Keratinocyte (primary cell): ENCODE data around the gene ERCC3. TPM values are rescaled to one million over a fixed set of nuclear protein-coding genes. Genes with fewer than 3 reads are reported as not detected.

ENCODE experiments used
- DNase-seq: peaks from one replicate; pipeline ENCODE4 v3.0.0-alpha.2; 2011; ENCODE audit warnings: low read depth, missing footprints, low spot score
- FAIRE-seq: peaks from 2 replicates; lab custom pipeline; 2011; peaks lifted over from hg19 to GRCh38; lab: Jason Lieb, UNC
- H2AFZ ChIP-seq: 2 replicates; pipeline ENCODE4 v1.6.0; 2012; ENCODE audit warnings: low read length, control low read depth, inconsistent platforms; ENCODE audit not compliant: control insufficient read depth
- H3K27ac ChIP-seq: 2 replicates; pipeline ENCODE4 v1.5.1; 2011; ENCODE audit warnings: low read length; ENCODE audit not compliant: control insufficient read depth, insufficient read depth
- H3K27me3 ChIP-seq: 3 replicates; pipeline ENCODE4 v1.6.0; 2011; ENCODE audit warnings: low read length; ENCODE audit not compliant: control insufficient read depth, insufficient read depth; ENCODE audit errors: extremely low read depth
- H3K36me3 ChIP-seq, 2 experiments: 2 replicates in 1 of 2; 3 replicates in 1 of 2; pipeline ENCODE4 v1.5.1; 2011; ENCODE audit warnings: low read length in 2 of 2, mild to moderate bottlenecking in 1 of 2; ENCODE audit not compliant: control insufficient read depth in 2 of 2, insufficient read depth in 2 of 2; ENCODE audit errors: extremely low read depth in 1 of 2
- H3K4me1 ChIP-seq: 3 replicates; pipeline ENCODE4 v1.5.1; 2011; ENCODE audit warnings: low read length; ENCODE audit not compliant: control insufficient read depth, insufficient read depth; ENCODE audit errors: extremely low read depth
- H3K4me2 ChIP-seq: 3 replicates; pipeline ENCODE4 v1.6.0; 2011; ENCODE audit warnings: low read depth, low read length; ENCODE audit not compliant: control insufficient read depth, insufficient read depth; ENCODE audit errors: extremely low read depth
- H3K4me3 ChIP-seq, 3 experiments: fragments of 200-600 bp in 1 of 3; sonication (generic) in 1 of 3; 2 replicates in 2 of 3; 3 replicates in 1 of 3; pipeline ENCODE4 v1.5.1; 2011 to 2016; ENCODE audit warnings: low read length in 3 of 3, mild to moderate bottlenecking in 3 of 3, control low read depth in 2 of 3, inconsistent platforms in 1 of 3, low read depth in 1 of 3, mixed read lengths in 1 of 3, mixed run types in 1 of 3, moderate library complexity in 1 of 3; ENCODE audit not compliant: control insufficient read depth in 2 of 3, insufficient read depth in 2 of 3; ENCODE audit errors: extremely low read depth in 1 of 3
- H3K79me2 ChIP-seq: 2 replicates; pipeline ENCODE4 v1.6.0; 2012; ENCODE audit warnings: low read length; ENCODE audit not compliant: control insufficient read depth, insufficient read depth
- H3K9ac ChIP-seq: 3 replicates; pipeline ENCODE4 v1.6.0; 2011; ENCODE audit warnings: low read length; ENCODE audit not compliant: control insufficient read depth, insufficient read depth; ENCODE audit errors: extremely low read depth
- H3K9me1 ChIP-seq: 3 replicates; pipeline ENCODE4 v1.6.0; 2011; ENCODE audit warnings: low read length; ENCODE audit not compliant: control insufficient read depth, insufficient read depth; ENCODE audit errors: extremely low read depth
- H3K9me3 ChIP-seq: 2 replicates; pipeline ENCODE4 v1.5.1; 2012; ENCODE audit warnings: low read depth, low read length; ENCODE audit not compliant: control insufficient read depth
- H4K20me1 ChIP-seq: 3 replicates; pipeline ENCODE4 v1.6.0; 2011; ENCODE audit warnings: low read length; ENCODE audit not compliant: control insufficient read depth, insufficient read depth; ENCODE audit errors: extremely low read depth
- CTCF ChIP-seq, 3 experiments: IDR thresholded peaks in 1 of 3; conservative IDR thresholded peaks in 1 of 3; optimal IDR thresholded peaks in 1 of 3; 2 replicates in 2 of 3; 3 replicates in 1 of 3; pipeline versions ENCODE3 to v1.5.1; 2011; ENCODE audit warnings: low read length in 3 of 3, mild to moderate bottlenecking in 3 of 3, moderate library complexity in 2 of 3, control low read depth in 1 of 3, inconsistent platforms in 1 of 3; ENCODE audit not compliant: insufficient read depth in 2 of 3; ENCODE audit errors: extremely low read depth in 1 of 3
- EZH2 ChIP-seq: IDR thresholded peaks from one replicate; pipeline ENCODE4 v1.6.1; 2012; ENCODE audit warnings: inconsistent platforms, mild to moderate bottlenecking, low read length, moderate library complexity
- dilution Hi-C: fragments of 300-500 bp; cut with MboI; formaldehyde crosslinking; loops from one replicate; pipeline ENCODE4 v1.7.0; 2020; ENCODE audit warnings: low sequenced_read_pairs; ENCODE audit not compliant: extremely low pct_ligation_motif_present
- polyA plus RNA-seq, 5 experiments: library from polyadenylated mRNA; depleted of rRNA in 3 of 5; stranded (reverse) in 3 of 5; stranded (forward) in 1 of 5; unstranded in 1 of 5; fragments of >200 nt; gene quantifications; 1 replicate in 1 of 5; 2 replicates in 3 of 5; 3 replicates in 1 of 5; pipeline versions ENCODE4 v1.2.1 to v1.2.3, GENCODE V29; 2011 to 2012; ENCODE audit warnings: missing spikeins in 2 of 5, low read depth in 1 of 5, low replicate concordance in 1 of 5

ERCC3 gene
- polyA plus RNA-seq, 1 donor (not counting 4 experiments of a cell fraction or from before 2014, with no cell fraction given), result 40.6 TPM

DNA sequence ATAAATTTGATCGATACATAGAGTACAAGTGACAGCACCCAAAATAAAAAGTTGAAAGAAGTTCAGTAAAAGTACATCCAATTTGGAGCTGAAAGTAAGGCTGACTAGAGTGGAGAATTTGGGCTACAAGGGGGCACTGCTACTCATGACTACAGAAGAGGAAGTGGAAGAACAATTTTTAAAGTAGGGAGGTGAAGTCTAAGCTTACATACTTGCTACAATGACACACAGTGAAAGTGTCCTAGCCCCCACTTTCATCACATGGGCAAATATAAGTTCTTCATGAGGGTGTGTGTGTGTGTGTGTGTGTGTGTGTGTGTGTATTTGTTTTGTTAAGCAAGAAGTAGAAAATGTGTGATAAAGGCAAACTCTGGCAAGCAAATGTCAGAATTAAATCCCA, 48.2 kb upstream of the ERCC3 start:
- no peak overlapping the region for H3K4me3 ChIP-seq
- H3K9me3 ChIP-seq, result no peaks in the 10 kb centered on the region

GRCh38 chr2:127332335-127332734, 38.4 kb upstream of the ERCC3 start:
- Histone ChIP-seq H3K79me2 (no peaks in the 10 kb centered on the region), H3K27ac (no peak overlapping the region), H3K9me1 (no peaks in the 10 kb centered on the region), H3K36me3 (peaks cover 2 to 4% of the 10 kb centered on the region in 2 experiments), H3K4me1 (no peaks in the 10 kb centered on the region), H3K4me3 (no peak overlapping the region), H3K9ac (no peak overlapping the region), H2AFZ (no peak overlapping the region), H3K9me3 (no peaks in the 10 kb centered on the region), H4K20me1 (no peaks in the 10 kb centered on the region), H3K27me3 (no peaks in the 10 kb centered on the region), H3K4me2 (no peak overlapping the region)
- DNase-seq (no peak), FAIRE-seq (no peak)
- dilution Hi-C loops, result no loop called here
- TF ChIP-seq EZH2 (no peak), CTCF (optimal IDR thresholded peaks at IDR 0.05 in 1 of 3, IDR thresholded peaks at IDR 0.05 in 1 of 3, conservative IDR thresholded peaks at IDR 0.05 in 1 of 3; ENCODE audit: extremely low read depth in 1 of 3, insufficient read depth in 2 of 3, low read length in 3 of 3) (no peak)

More for the DNA sequence above, 48.2 kb upstream of the ERCC3 start:
- FAIRE-seq (no peak), DNase-seq (no peak)
- no peak for TF ChIP-seq CTCF (optimal IDR thresholded peaks at IDR 0.05 in 1 of 3, IDR thresholded peaks at IDR 0.05 in 1 of 3, conservative IDR thresholded peaks at IDR 0.05 in 1 of 3; ENCODE audit: extremely low read depth in 1 of 3, insufficient read depth in 2 of 3, low read length in 3 of 3)
- no peak for TF ChIP-seq EZH2
- Histone ChIP-seq H2AFZ (no peak overlapping the region), H3K27me3 (no peaks in the 10 kb centered on the region), H3K9me1 (no peaks in the 10 kb centered on the region), H3K79me2 (peaks cover 24% of the 10 kb centered on the region), H3K4me2 (no peak overlapping the region), H3K36me3 (no peaks in the 10 kb centered on the region), H3K4me1 (no peaks in the 10 kb centered on the region), H3K27ac (no peak overlapping the region), H3K9ac (no peak overlapping the region), H4K20me1 (no peaks in the 10 kb centered on the region)
- dilution Hi-C loops, result no loop called here
